Activated CD8-positive, alpha-beta memory T cell treated with anti-CD3 and anti-CD28 coated beads for 48 hours (primary cell): ENCODE results near the gene FARP2.

Experiments used
- DNase-seq, 3 experiments: peaks; one replicate each; pipeline ENCODE4 v3.0.0-alpha.2; 2020; ENCODE audit warnings: low read depth in 2 of 3, low spot score in 2 of 3

The FARP2 gene

DNA sequence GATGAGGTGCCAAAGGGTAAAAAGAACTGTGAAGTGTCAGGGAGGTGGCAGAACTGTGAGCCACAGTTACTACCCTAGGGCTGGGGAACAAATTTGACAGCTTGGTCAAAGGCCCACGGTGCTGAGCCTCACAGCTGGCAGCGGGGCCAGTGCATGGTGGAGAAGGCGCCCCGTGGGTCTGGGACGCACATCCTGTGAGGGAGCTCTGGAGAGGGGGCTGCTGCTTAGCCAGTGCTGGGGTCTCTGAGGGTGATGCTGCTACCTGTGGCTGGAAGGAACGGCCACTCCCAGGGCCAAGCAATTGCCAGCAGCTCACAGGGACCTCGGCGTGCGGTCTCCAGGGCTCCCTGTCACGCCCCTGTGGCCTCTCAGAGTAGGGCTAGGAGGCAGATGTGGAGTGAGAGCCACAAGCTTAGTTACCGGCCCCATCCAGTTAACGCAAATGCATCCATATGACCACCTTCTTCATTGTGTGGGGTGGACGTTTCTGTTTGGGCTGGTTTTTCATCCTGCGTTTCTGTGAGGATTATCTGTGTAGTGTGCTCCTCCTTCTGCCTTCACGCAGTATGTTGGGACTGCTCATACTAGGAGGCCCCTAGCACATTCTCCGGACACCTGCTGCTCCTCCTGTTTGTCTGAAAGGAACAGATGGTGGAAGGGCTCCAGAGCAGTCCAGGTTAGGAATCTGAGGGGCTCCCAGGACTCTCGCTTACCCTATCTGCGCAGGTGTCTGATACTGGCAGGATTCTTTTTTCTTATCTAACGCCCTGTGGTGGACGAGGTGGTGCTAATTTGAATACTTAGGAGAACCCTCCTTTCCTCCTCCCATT lies 126.3 kb downstream of the FARP2 start:
- no peak for DNase-seq

- DNase-seq: no peak
These were observed 127.2 kb downstream of the FARP2 start for GRCh38 chr2:241483305-241483704.

- DNase-seq: no peak
These were observed 129.3 kb downstream of the FARP2 start for GRCh38 chr2:241485172-241485911.

GRCh38 chr2:241489088-241489487 lies 133.0 kb downstream of the FARP2 start:
- no peak for DNase-seq

DNA sequence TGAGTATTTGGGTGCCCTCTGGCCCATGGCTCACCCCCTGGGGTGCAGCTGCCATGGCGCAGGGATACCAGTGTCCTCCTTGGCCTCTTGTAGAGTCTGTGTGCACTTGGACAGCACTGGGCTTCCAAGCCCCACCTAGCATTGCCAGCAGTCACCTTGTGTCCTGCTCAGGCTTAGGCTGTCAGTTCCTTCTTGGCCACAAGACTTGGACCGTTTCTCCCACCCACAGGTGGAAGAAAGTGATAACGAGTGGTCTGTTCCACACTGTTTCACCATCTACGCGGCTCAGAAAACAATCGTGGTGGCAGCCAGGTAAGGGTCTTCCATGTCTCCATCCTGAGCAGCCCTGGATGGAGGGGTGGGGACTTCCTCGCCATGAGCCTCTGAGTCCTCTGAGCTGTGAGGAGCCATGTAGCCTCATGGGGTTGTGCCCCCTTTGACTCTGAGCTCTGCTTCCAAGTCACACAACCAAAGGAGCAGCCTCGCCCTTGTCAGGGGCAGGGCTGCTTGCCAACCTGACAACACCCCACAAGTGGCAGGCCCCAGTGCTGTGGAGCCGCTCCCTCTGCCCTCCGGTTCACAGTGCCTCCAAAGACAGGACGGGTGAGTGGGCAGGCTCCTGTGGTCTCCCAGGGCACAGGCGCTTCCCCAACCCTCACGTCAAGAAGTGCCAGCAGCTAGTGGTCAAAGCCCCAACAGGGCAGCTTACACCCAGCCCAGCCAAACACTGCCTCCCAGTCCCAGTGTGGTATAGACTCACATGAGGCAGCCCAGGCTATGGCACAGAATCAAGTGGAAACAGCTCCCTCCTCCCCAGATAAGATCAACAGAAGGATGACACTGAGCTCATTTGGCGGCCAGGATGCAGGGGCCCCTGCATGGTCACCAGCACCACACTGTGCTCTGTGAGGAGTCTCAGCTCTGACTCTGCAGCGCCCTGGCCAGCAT lies 133.9 kb downstream of the FARP2 start:
- no peak for DNase-seq

- DNase-seq: no peak
These were observed 134.9 kb downstream of the FARP2 start for GRCh38 chr2:241490825-241491506.

- no peak for DNase-seq
These were observed 135.6 kb downstream of the FARP2 start for GRCh38 chr2:241491549-241492173.

DNA sequence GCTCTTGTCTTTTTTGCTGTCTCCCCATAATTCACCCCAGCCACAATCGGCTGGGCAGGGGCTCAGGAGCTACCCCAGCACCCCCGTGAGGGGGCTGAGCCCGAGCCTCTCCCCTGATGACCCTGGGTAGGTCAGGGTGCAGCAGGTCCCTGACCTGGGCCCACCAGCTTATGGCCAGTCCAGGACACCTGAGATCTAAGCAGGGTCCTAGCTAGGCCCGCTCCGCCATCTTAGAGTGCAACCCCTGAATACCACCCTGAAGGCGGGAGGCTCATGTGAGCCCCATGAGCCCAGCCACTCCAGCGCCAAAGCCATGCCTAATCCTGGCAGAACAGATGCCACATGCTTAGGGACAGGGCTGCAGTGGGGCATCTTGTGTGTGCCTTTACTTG lies 136.1 kb downstream of the FARP2 start:
- DNase-seq: no peak

DNA sequence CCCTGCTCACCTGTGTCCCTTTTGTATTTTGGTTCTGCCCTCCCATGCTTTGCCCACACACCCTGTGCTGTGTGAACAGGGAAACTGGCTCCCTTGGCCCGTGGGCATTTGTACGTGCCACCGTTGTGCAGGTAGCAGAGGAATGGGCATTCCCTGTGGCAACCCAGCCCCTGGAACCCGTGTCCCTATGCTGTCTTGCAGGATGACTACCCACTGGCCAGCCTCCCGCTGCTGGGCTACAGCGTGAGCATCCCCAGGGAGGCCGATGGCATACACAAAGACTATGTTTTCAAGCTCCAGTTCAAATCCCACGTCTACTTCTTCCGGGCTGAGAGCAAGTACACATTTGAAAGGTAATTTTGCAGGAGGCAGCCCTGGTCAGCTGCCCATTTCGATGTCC lies 137.0 kb downstream of the FARP2 start:
- DNase-seq: no peak

- no peak for DNase-seq
These were observed 138.3 kb downstream of the FARP2 start for GRCh38 chr2:241494311-241494908.

DNA sequence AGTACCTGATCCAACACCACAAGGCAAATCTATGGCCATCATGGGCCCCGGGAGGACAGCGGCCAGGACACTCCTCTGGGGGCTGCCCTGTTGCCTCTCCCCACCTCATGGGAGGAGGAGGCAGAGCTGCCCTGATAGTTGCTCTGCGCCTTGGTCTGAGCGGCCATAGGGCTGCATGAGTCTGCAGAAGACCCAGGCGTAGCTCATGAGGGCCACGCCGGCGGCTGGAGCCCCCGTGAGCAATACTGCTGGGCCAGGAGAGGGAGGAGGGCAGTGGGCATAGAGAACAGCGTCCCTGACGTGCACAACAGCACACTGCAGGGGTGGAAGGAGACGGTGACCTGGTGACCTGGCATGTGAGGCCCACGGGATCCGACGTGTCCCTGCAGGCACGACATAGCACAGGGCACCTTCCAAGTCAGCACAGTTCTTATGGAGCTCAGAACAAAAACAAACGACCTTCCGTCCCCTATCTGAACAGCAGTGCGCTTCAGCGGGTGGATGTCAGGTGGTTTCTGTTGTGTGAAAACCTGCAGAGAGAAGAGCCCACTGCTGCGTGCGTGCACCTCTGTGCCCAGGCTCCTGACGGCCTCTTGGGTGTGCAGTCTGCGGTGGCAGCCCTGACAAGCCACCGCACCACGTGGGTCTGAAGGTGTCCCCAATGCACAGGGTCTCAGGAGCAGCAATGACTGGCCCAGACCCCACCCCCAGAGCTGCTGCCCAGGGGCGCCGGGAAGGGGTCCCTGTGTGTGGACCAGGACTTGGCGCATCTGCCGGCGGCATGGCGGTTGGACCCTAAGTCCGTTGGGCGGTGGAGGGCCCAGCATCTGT lies 139.3 kb downstream of the FARP2 start:
- DNase-seq: no peak

DNA sequence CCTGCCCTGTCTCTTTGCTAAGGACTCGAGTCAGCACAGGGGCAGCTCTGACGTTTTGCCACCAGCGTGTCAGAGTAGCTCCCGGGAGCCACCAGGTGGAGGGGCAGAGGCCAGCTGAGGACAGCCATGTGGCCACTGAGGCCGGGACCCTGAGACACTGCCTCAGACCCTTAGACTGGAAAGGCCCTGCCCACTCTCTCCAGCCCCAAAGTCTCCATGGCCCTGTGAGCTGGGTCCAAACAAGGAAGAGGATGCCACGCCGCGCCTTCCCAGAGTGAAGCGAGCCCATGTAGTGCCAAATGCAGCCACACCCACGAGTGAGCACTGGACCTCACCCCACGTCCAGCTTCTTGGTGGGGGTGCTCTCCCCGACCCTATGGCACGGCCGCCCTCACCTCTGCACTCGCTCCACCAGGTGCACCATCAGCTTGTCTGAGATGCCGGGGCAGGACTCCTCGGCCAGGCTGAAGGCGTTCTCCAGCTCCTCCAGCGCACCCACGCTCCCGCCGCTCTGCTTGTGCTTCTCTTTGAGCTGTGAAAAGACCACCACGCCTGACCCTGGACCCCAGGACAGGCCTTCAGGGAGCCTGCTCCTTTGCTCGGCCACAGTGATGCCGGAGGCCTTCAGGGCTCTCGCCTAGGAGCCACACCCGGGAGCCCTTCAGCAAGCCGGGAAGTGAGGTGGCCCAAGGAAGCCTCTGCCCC lies 140.1 kb downstream of the FARP2 start:
- DNase-seq: no peak

GRCh38 chr2:241496904-241497877 lies 141.1 kb downstream of the FARP2 start:
- DNase-seq: no peak

DNA sequence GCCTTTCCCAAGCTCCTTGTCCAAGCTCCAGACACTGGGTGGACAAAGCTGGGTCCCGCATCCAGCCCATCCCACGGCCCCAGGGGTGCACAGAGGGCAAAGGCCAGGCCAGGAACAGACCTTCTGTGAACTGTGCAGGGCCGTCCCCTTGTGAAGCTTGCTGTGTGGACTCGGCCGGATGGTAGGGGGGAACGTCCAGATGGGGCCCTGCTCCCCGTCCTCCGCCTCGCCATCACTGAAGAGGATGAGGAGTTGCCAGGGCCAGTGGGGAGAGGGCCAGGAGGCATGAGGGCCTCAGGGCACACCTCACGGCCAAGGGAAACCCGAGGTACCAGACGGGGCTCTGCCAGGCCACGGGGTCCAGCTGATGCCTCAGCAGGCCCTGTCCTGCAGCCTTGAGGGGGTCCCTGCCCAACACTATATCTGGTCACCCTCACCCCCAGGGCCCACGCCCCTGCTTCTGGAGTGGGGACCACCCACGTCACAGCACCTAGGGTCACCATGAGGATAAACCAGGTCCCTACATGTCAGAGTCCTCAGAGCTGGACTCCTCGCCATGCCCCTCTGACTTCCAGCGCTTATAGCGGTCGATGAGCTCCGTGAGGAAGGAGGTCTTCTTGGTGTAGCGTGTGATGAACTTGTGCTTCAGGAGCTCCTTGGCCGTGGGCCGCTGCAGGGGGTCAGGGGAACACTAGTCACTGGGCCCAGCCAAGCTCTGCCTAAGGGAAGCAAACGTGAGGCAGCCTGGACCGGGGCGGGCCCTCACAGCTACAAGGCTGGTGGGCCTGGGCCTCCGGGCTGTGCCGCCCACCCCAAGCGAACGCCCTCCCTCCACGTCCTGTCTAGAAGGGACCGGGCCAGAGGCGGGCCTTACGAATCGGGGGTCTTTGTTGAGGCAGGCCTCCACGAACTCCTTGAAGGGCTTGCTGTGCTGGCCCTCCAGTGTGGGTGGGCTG lies 142.3 kb downstream of the FARP2 start:
- DNase-seq: no peak

GRCh38 chr2:241499146-241499965 lies 143.3 kb downstream of the FARP2 start:
- DNase-seq: no peak
